ENCODE data around the gene CCR3. TPM values are rescaled to one million over a fixed set of nuclear protein-coding genes. Genes with fewer than 3 reads are reported as not detected.

Gene CCR3
- total RNA-seq, 1 experiment from 2014 or later, result 0.22 TPM

DNA sequence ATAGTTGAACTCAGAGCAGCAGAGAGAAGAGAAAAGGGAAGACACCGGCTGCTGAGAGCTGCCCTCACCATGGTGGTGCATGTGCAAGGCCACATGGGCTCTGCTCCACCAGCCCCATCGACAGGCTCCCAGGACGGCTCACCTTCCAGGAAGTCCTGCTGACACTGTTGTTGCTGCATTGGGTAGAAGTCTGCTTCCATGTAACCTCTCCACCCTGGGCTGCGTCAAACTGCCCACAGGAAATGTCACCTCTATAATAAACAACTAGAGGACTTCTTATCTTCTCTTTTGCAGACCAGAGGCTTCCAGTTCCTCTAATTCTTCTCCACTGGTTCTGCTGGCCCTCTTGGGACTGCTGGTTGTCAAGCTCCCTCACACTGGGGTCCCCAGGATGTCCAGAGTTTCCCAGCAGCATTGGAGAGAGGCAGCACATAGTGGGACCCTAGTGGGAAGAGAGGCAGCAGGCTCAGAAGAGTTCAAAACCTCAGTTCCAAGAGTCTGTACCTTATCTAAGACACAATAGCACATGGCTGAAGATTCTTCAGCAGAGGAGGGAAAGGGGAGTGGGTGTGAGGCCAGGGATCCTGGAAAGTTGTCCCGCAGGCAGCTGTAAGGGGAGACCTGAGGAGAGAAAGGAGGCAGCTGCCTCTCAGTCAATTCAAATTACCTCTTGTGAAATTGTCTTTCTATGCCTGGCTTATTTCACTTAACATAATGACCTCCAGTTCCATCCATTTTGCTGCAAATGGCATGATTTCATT lies 5.8 kb upstream of the CCR3 start:
- Histone ChIP-seq H3K9me2 (replicated peaks; ENCODE audit: low read length) (0 out of 2 replicates have a peak, but pooled peaks cover 6% of the 10 kb centered on the region), H3K4me2 (ENCODE audit: low read length) (no peak overlapping the region), H3K9me3 (ENCODE audit: low read length) (no peaks in the 10 kb centered on the region), H3K27ac (ENCODE audit: low read length) (no peak overlapping the region), H2AFZ (ENCODE audit: low read length) (no peak overlapping the region), H3K36me3 (ENCODE audit: low read depth, low read length) (no peaks in the 10 kb centered on the region), H3K4me3 (ENCODE audit: low read length) (no peak overlapping the region), H3K4me1 (ENCODE audit: insufficient read depth, low read length) (peaks cover 14% of the 10 kb centered on the region), H3K9ac (ENCODE audit: low read length) (no peak overlapping the region), H3F3A (ENCODE audit: low read length, unreplicated experiment) (no peaks in the 10 kb centered on the region), H3K79me2 (ENCODE audit: low read length) (no peaks in the 10 kb centered on the region), H3K27me3 (ENCODE audit: low read length) (no peaks in the 10 kb centered on the region), H4K20me1 (ENCODE audit: low read length) (no peaks in the 10 kb centered on the region)
- intact Hi-C loops (cut with micrococcal nuclease), result no loop called here
- TF ChIP-seq EZH2 (IDR thresholded peaks at IDR 0.05; ENCODE audit: low read length, unreplicated experiment) (no peak), EZH2phosphoT487 (IDR thresholded peaks at IDR 0.05; ENCODE audit: borderline replicate concordance, low read length) (no peak)
- TF ChIP-seq, protein P1, sequence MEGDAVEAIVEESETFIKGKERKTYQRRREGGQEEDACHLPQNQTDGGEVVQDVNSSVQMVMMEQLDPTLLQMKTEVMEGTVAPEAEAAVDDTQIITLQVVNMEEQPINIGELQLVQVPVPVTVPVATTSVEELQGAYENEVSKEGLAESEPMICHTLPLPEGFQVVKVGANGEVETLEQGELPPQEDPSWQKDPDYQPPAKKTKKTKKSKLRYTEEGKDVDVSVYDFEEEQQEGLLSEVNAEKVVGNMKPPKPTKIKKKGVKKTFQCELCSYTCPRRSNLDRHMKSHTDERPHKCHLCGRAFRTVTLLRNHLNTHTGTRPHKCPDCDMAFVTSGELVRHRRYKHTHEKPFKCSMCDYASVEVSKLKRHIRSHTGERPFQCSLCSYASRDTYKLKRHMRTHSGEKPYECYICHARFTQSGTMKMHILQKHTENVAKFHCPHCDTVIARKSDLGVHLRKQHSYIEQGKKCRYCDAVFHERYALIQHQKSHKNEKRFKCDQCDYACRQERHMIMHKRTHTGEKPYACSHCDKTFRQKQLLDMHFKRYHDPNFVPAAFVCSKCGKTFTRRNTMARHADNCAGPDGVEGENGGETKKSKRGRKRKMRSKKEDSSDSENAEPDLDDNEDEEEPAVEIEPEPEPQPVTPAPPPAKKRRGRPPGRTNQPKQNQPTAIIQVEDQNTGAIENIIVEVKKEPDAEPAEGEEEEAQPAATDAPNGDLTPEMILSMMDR (conservative IDR thresholded peaks at IDR 0.05; ENCODE audit: low read depth, low read length), result no peak
- ChIA-PET CTCF (no interaction called here), POLR2A (ENCODE audit: unreplicated experiment) (no interaction called here)
- no TSS peak for BruUV-seq (replicated peaks)
- ATAC-seq (no peak), DNase-seq (no peak)

DNA sequence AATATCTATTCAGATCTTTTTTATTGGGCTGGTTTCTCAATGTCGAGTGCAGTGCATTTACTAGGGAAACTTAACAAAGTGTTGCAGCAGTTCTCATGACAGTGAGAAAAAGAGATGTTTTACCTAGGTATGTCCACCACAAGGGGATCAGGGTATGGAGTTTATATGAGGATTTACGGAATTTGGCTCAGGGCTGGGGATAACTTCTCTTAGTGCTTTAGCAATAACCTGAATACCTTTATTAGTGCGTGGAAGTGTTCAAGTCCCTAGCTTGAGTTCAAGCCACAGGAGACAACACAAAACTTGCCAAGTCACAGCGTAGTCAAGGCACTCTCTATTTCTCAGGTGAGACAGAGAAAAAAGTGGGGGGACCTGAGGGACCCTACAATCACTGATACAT lies 3.9 kb upstream of the CCR3 start:
- Histone ChIP-seq H3K4me3 (ENCODE audit: low read length) (no peak overlapping the region), H3F3A (ENCODE audit: low read length, unreplicated experiment) (no peaks in the 10 kb centered on the region), H3K9me3 (ENCODE audit: low read length) (no peaks in the 10 kb centered on the region), H3K27me3 (ENCODE audit: low read length) (no peaks in the 10 kb centered on the region), H2AFZ (ENCODE audit: low read length) (no peak overlapping the region), H3K9ac (ENCODE audit: low read length) (no peak overlapping the region), H3K36me3 (ENCODE audit: low read depth, low read length) (no peaks in the 10 kb centered on the region), H3K4me1 (ENCODE audit: insufficient read depth, low read length) (peaks cover 19% of the 10 kb centered on the region), H3K79me2 (ENCODE audit: low read length) (no peaks in the 10 kb centered on the region), H3K9me2 (replicated peaks; ENCODE audit: low read length) (0 out of 2 replicates have a peak, but pooled peaks cover 6% of the 10 kb centered on the region), H4K20me1 (ENCODE audit: low read length) (no peaks in the 10 kb centered on the region), H3K4me2 (ENCODE audit: low read length) (no peak overlapping the region), H3K27ac (ENCODE audit: low read length) (no peak overlapping the region)
- intact Hi-C loops (cut with micrococcal nuclease), result no loop called here
- ATAC-seq, result no peak
- ChIA-PET CTCF (interaction anchor here (0.6 kb wide), 1 partner anchor 132 kb away, joined by 3 read pairs; the partner anchor contains the start of gene CCR5), POLR2A (ENCODE audit: unreplicated experiment) (no interaction called here)
- DNase-seq, result no peak
- no TSS peak for BruUV-seq (replicated peaks)
- TF ChIP-seq, protein P1 (conservative IDR thresholded peaks at IDR 0.05; ENCODE audit: low read depth, low read length), result no peak
- no peak for TF ChIP-seq EZH2 (IDR thresholded peaks at IDR 0.05; ENCODE audit: low read length, unreplicated experiment)
- no peak for TF ChIP-seq EZH2phosphoT487 (IDR thresholded peaks at IDR 0.05; ENCODE audit: borderline replicate concordance, low read length)
